Gastrocnemius medialis (tissue), 4 donors: Measurements from ENCODE around the gene UNC93B1.

ENCODE experiments used
- CTCF ChIP-seq, 5 experiments: fragments of 450-650 bp in 3 of 5; fragments of 200-600 bp in 2 of 5; sonication (generic) in 2 of 5; IDR thresholded peaks in 4 of 5; conservative IDR thresholded peaks in 1 of 5; 1 replicate in 4 of 5; 2 replicates in 1 of 5; pipeline ENCODE4 v1.5.1; 2016 to 2019; ENCODE audit warnings: antibody characterized with exemption in 5 of 5, mild to moderate bottlenecking in 3 of 5, moderate library complexity in 3 of 5
- POLR2A ChIP-seq, 2 donors: fragments of 450-650 bp; IDR thresholded peaks; one replicate each; pipeline ENCODE4 v1.6.1; 2017; ENCODE audit warnings: antibody characterized with exemption in 2 of 2, mild to moderate bottlenecking in 2 of 2, moderate library complexity in 2 of 2

- no peak for TF ChIP-seq POLR2A (IDR thresholded peaks at IDR 0.05)
- no peak for TF ChIP-seq CTCF (IDR thresholded peaks at IDR 0.05 in 4 of 5, conservative IDR thresholded peaks at IDR 0.05 in 1 of 5)
Observed at GRCh38 chr11:68009391-68010089, 5.6 kb upstream of the UNC93B1 start.
